Effector memory CD4-positive, alpha-beta T cell (primary cell): ENCODE data around the gene HSFX3.
"Not testable (repeated sequence)": the region's sequence is repeated elsewhere in the genome, so short reads cannot be mapped to it uniquely, and the experiment has no call there.

Experiments used
- DNase-seq, 3 donors: peaks; one replicate each; pipeline ENCODE4 v3.0.0-alpha.2; 2020
- H3K27ac ChIP-seq: 2 replicates; pipeline ENCODE4 v1.7.0; 2013; ENCODE audit warnings: mild to moderate bottlenecking, low read length, moderate library complexity; ENCODE audit not compliant: insufficient read depth, poor library complexity, severe bottlenecking
- H3K27me3 ChIP-seq: replicated peaks from 2 replicates; pipeline ENCODE4 v1.7.0; 2013; ENCODE audit warnings: mild to moderate bottlenecking, low read length; ENCODE audit not compliant: insufficient read depth, control insufficient read depth, poor library complexity, severe bottlenecking
- H3K36me3 ChIP-seq: 2 replicates; pipeline ENCODE4 v1.7.0; 2013; ENCODE audit warnings: mild to moderate bottlenecking, low read length, moderate library complexity; ENCODE audit not compliant: control insufficient read depth, insufficient read depth
- H3K4me1 ChIP-seq: 2 replicates; pipeline ENCODE4 v1.7.0; 2013; ENCODE audit warnings: low read length, mild to moderate bottlenecking; ENCODE audit not compliant: control insufficient read depth, insufficient read depth, poor library complexity, severe bottlenecking
- H3K4me3 ChIP-seq: 2 replicates; pipeline ENCODE4 v1.7.0; 2013; ENCODE audit warnings: low read length, low read depth, mild to moderate bottlenecking; ENCODE audit not compliant: insufficient read depth, poor library complexity, severe bottlenecking
- H3K9me3 ChIP-seq: 2 replicates; pipeline ENCODE4 v1.7.0; 2013; ENCODE audit warnings: mild to moderate bottlenecking, low read length, moderate library complexity; ENCODE audit not compliant: control insufficient read depth

The HSFX3 gene

DNA sequence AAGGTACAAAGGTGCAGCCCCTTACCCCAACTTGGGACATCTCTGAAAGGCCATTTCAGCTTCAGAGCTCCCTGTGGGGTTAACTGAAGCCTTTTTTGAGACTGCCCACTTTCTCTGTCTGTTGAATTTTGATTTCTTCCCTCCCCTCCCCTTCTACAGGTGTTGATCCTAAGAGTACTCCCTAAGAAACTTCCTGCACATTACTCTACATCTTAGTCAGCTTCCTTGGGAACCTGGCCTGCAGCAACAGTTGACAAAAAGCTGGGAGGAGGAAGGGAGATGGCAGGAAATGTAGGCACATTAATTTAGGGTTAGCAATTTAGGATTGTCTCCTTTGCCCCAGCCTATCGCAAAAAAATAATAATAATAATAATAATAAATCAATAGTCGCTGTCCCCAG is 43.4 kb downstream of the HSFX3 start:
- no peaks in the 10 kb centered on the region for H3K27me3 ChIP-seq
- peaks cover 2% of the 10 kb centered on the region for H3K4me1 ChIP-seq
- H3K9me3 ChIP-seq, result no peaks in the 10 kb centered on the region
- H3K27ac ChIP-seq, result peak overlapping the region; percentile 93
- H3K4me3 ChIP-seq, result no peak overlapping the region
- H3K36me3 ChIP-seq, result peaks cover 11% of the 10 kb centered on the region
- DNase-seq, result no peak

- Histone ChIP-seq H3K9me3 (no peaks in the 10 kb centered on the region), H3K27ac (peak overlapping the region; percentile 93), H3K4me3 (peak overlapping the region; percentile 74), H3K4me1 (peaks cover 2% of the 10 kb centered on the region), H3K36me3 (peaks cover 18% of the 10 kb centered on the region), H3K27me3 (no peaks in the 10 kb centered on the region)
- no peak for DNase-seq
Observed at GRCh38 chrX:149505671-149506070, 44.1 kb downstream of the HSFX3 start.

DNA sequence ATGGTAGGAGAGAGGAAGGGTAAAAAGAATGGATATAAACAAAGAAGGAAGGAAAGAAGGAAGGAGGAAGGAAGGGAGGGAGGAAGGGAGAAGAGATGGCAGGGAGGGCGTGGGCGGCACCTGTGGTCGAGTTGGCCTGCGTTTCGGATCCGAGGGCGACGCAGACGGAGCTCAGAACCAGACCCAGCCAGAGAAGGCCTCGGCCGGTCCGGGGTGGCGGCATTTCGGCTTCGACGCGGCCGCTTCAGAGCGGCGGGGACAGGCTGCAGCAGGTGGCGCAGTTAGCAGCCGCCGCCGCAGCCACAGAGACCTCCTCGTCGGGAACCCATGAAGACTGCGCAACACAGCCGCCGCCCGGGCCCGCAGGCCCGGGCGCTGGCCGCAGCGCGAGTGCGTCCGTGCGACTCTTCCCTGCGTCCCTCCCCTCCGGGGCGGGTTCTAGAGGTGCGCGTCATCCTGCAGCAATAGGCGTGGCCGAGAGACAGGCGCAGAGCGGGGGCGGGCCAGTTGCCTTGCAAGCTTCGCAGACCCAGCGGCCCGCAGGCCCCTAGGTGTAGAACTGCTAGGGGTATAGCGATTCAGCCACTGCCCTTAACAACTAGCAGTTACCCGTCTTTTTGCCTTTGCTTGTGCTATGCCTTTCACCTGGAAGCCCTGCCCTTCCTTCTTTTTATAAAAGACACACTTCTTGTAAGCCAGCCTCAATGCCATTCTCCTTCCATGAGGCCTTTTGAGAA is 44.6 kb downstream of the HSFX3 start, which contains the start of gene IDS:
Gene IDS, minus strand, starts transcription at position 392 of the 737 bp plus-strand sequence. Its CDS starts 169 bp downstream, at position 223.
- H3K27me3 ChIP-seq, result no peaks in the 10 kb centered on the region
- H3K4me1 ChIP-seq, result peaks cover 2% of the 10 kb centered on the region
- H3K4me3 ChIP-seq, result peak within 1 kb of the TSS; percentile 74
- DNase-seq, result peak; percentile 79 to 84 (median 80)
- peak within 1 kb of the TSS; percentile 93 for H3K27ac ChIP-seq
- H3K9me3 ChIP-seq, result no peaks in the 10 kb centered on the region
- peaks cover 23% of the 10 kb centered on the region for H3K36me3 ChIP-seq

DNA sequence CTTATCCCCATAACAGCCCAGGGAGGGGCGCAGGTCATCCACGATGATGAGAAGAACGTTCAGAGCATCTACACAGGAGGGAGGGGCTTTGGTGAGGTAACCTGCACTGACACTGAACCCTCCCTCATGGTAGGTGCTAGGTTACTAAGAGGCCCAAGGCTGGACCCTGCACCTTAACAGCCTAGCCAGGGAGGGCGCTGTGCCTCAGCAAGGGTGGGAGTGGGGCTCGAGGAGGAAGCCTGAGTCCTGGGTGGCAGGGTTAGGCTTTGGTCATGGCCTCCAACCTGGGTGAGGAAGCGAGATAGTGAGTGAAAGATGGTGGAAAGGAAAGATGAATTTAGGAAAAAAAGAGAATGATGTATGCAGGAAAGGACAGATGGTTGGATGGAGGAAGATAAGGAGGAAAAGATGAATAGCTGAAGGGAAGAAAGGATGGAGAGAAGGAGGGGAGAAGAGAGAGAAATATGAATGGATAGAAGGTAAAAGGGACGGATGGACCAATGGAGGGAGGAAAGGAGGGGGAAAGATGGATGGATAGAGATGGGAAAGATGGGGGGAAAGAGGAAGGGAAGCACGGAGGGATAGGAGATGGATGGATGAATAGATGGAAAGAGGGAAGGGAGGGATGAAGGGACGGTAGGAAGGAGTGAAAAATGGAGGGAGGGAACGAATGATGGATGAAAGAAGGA is 45.4 kb downstream of the HSFX3 start:
- Histone ChIP-seq H3K4me3 (peak overlapping the region; percentile 74), H3K36me3 (peaks cover 30% of the 10 kb centered on the region), H3K27ac (peak overlapping the region; percentile 93), H3K9me3 (no peaks in the 10 kb centered on the region), H3K27me3 (no peaks in the 10 kb centered on the region), H3K4me1 (peaks cover 2% of the 10 kb centered on the region)
- DNase-seq, result peak; percentile 57 to 64 (median 61)

GRCh38 chrX:149503446-149503845 is 46.3 kb downstream of the HSFX3 start:
- H3K27ac ChIP-seq, result peak overlapping the region; percentile 93

GRCh38 chrX:149502923-149503322 is 46.8 kb downstream of the HSFX3 start:
- Histone ChIP-seq H3K27ac (peak overlapping the region; percentile 93), H3K36me3 (peaks cover 38% of the 10 kb centered on the region)
- H3K9me3 ChIP-seq, DNase-seq, H3K4me3 ChIP-seq, H3K4me1 ChIP-seq, H3K27me3 ChIP-seq: not testable (repeated sequence)

More at GRCh38 chrX:149503446-149503845, 46.3 kb downstream of the HSFX3 start:
- not testable (repeated sequence) for H3K27me3 ChIP-seq, H3K4me1 ChIP-seq, H3K9me3 ChIP-seq, H3K4me3 ChIP-seq
- peaks cover 33% of the 10 kb centered on the region for H3K36me3 ChIP-seq
- peak; percentile 61 to 69 (median 67) for DNase-seq

- DNase-seq, result no peak
- no peak overlapping the region for H3K4me3 ChIP-seq
- peaks cover 69% of the 10 kb centered on the region for H3K36me3 ChIP-seq
- H3K27me3 ChIP-seq, result no peaks in the 10 kb centered on the region
- H3K27ac ChIP-seq, result no peak overlapping the region
- peaks cover 2% of the 10 kb centered on the region for H3K4me1 ChIP-seq
- no peaks in the 10 kb centered on the region for H3K9me3 ChIP-seq
Observed at GRCh38 chrX:149499766-149500165, 50.0 kb downstream of the HSFX3 start.

DNA sequence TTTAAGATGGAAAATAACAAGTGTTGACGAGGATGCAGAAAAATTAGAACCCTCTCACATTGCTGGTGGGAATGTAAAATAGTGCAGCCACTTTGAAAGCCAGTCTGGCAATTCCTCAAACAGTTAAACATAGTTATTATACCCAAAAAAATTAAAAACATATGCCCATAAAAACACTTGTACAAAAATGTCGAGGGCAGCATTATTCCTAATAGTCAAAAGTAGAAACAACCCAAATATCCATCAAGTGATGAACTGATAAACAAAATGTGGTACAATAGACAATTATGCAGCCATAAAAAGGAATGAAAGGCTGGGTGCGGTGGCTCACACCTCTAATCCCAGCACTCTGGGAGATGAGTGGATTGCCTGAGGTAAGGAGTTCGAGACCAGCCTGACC is 51.0 kb downstream of the HSFX3 start:
- DNase-seq, result no peak
- no peak overlapping the region for H3K27ac ChIP-seq
- H3K36me3 ChIP-seq, result peaks cover 79% of the 10 kb centered on the region
- no peaks in the 10 kb centered on the region for H3K27me3 ChIP-seq
- peaks cover 2% of the 10 kb centered on the region for H3K4me1 ChIP-seq
- no peak overlapping the region for H3K4me3 ChIP-seq
- H3K9me3 ChIP-seq, result no peaks in the 10 kb centered on the region
